ENCODE results near the gene TFG. TPM values are rescaled to one million over a fixed set of nuclear protein-coding genes. Genes with fewer than 3 reads are reported as not detected.
"Not testable (repeated sequence)": the region's sequence is repeated elsewhere in the genome, so short reads cannot be mapped to it uniquely, and the experiment has no call there.

Gene TFG
- total RNA-seq (2014; rRNA removed; shearing (Covaris generic)): 101 and 128 TPM in 2 replicates

DNA sequence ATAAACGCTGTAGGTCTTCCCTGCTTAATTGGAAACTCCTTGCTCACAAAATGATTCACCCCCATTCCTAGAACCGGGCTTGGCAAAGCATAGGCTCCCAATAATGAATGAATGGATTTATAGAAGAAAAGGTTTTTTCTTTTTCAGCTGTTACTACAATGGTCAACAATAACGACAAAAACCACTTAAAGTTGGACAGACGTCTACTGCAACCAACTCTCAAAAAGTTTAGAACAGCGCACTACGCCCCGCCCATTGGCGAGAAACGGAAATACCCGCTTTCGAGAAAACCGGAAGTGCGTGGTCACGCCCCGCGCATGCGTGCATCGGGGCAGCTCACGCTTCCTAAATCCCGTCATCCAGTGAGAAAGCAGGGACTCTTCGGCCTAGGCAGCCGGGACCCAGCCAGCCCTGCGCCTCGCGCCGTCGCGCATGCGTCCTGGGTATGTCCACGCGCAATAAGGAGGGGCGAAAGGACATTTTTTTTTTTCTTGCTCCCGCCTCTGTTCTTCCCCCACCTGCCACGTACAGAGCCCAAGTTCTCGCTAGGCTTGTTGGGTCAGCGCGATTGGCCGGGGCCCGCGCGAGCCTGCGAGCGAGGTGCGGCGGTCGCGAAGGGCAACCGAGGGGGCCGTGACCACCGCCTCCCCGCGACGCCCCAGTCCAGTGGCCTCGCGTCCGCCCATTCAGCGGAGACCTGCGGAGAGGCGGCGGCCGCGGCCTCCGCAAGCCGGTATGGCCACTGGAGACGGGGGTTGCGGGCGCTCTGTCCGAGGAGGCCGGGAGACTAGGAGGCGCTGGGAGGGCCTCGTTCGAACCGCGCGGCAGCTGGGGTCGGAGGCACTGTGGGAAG, at the start of gene TFG:
Gene TFG, plus strand, starts transcription at position 506 of the 853 bp plus-strand sequence. CDS start 4,192 bp downstream, outside the sequence.
- peak; percentile 99 for DNase-seq (ENCODE audit: low spot score)

DNA sequence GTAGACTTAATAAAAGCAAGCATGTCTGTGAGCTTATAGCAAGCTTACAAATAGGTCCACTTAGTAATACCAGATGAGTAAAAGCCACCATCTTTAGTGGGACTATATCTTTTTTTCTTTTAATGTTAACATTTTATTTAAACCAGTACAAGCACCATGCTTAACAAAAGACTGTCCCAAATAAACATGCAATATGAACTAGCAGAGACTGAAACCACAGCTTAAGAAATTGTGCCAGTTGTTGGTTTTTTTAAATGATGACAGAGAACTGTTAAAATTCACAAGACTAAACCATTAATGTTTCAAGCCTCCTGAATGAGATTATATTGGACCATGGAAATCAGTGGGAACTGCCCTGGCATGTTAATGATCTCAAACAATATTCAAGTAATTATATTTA, 48.0 kb upstream of the TFG start:
- DNase-seq (ENCODE audit: low spot score): not testable (repeated sequence)

- DNase-seq (ENCODE audit: low spot score): no peak
Measured at GRCh38 chr3:100662113-100662823, 47.0 kb upstream of the TFG start.

DNA sequence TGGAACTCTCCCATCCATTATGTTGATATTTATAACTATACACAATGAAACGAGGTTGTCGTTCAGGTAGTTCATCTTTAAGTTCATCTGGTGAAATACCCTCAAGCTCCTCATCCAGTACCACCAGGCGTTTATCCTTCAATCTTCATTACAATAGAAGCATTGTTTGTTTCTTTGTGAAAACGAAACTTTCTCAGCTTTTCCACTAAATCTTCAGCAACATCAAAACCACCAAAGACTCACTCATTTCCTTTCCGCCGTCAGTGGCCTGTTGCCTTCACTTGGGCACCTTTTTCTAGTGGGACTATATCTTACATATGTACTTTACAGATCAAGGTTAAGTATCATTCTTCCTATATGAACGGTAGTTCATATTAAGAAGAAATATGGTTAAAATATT, 44.1 kb upstream of the TFG start:
- peak; percentile 28 for DNase-seq (ENCODE audit: low spot score)

GRCh38 chr3:100666699-100667098, 42.6 kb upstream of the TFG start:
- not testable (repeated sequence) for DNase-seq (ENCODE audit: low spot score)

- DNase-seq (ENCODE audit: low spot score): not testable (repeated sequence)
Measured at GRCh38 chr3:100667316-100667715, 42.0 kb upstream of the TFG start.

DNA sequence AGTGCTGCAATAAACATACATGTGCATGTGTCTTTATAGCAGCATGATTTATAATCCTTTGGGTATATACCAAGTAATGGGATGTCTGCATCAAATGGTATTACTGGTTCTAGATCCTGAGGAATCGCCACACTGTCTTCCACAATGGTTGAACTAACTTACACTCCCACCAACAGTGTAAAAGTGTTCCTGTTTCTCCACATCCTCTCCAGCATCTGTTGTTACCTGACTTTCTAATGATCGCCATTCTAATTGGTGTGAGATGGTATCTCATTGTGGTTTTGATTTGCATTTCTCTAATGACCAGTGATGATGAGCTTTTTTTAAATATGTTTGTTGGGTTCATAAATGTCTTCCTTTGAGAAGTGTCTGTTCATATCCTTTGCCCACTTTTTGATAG, 38.3 kb upstream of the TFG start:
- not testable (repeated sequence) for DNase-seq (ENCODE audit: low spot score)

- no peak for DNase-seq (ENCODE audit: low spot score)
Measured at GRCh38 chr3:100681496-100681895, 27.8 kb upstream of the TFG start.

- no peak for DNase-seq (ENCODE audit: low spot score)
Measured at GRCh38 chr3:100682056-100682853, 27.0 kb upstream of the TFG start.

GRCh38 chr3:100682854-100683760, 26.2 kb upstream of the TFG start:
- no peak for DNase-seq (ENCODE audit: low spot score)

- DNase-seq (ENCODE audit: low spot score): no peak
Measured at GRCh38 chr3:100693225-100693624, 16.1 kb upstream of the TFG start.

GRCh38 chr3:100695696-100696095, 13.6 kb upstream of the TFG start:
- no peak for DNase-seq (ENCODE audit: low spot score)

GRCh38 chr3:100696161-100696560, 13.1 kb upstream of the TFG start:
- no peak for DNase-seq (ENCODE audit: low spot score)

DNA sequence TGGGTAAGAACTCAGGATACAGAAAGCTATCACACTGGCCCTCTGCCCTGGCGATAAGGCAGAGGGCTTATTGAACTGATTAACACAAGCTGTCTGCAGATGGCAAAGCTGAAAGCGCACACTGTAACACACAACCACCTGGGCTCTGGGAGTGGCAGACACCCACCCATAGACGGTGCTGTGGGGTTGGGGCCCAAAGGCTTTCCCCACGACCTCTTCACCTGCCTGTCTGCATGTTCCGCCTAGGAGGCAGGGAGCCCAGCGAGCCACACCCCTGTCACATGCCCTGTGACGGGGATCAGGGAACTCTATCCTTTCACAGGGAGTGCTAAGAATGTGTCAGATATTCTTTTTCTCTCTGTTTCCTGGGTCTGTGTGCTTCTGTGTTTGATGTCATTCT, 12.1 kb upstream of the TFG start:
- no peak for DNase-seq (ENCODE audit: low spot score)

GRCh38 chr3:100697723-100698285, 11.5 kb upstream of the TFG start:
- no peak for DNase-seq (ENCODE audit: low spot score)

DNA sequence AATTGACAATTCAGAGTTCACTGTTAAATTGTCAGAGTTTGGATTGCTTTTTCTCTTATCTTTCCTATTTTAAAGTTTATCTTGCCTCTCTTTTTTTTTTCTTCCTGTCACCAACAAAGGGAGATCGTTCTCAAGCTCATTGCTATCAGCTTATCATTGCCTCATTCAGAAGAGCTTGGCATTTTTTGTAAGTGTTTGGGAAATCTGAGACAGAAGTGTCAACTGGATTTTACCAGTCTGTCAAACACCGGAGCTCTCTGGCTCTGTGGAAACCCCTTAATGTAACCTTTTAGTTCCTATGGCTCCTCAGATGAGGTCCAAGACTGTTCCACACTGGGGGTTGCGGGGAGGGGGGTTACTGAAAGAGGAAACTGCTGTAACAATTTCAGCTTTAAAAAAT, 10.6 kb upstream of the TFG start:
- DNase-seq (ENCODE audit: low spot score): no peak

GRCh38 chr3:100700708-100701107, 8.6 kb upstream of the TFG start:
- no peak for DNase-seq (ENCODE audit: low spot score)

DNA sequence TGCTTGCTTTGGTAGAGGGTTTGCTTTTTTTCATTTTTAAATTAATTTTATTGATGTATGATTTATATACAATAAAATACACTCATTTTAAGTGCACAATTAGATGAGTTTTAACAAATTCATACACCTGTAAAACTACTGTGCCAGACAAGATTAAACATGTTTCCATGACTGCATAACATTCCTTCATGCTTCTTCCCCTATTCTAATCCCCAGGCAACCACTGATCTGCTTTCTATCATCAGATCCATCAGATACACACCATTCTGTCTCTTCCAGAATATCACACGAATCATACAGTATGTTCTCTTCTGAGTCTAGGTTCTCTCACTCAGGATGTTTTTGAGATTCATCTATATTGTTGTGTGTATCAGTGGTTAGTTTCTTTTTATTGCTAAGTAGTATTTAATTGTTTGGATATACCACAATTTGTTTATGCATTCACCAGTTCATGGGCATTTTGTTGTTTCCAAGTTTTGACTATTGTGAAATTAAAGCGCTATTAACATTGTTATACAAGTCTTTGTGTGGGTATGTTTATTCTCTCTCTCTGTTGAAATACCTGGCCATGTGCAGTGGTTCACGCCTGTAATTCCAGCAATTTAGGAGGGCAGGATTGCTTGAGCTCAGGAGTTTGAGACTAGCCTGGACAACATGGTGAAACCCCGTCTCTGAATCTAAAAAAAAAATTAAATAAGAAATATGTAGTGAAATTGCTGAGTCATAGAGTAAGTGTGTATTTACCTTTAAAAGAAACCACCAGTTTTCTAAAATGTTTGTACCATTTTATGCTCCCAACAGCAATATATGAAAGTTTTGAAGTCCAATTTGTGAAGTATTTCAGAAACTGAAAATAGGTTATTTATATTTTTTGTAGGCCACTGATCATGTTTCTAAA, 7.0 kb upstream of the TFG start:
- no peak for DNase-seq (ENCODE audit: low spot score)

DNA sequence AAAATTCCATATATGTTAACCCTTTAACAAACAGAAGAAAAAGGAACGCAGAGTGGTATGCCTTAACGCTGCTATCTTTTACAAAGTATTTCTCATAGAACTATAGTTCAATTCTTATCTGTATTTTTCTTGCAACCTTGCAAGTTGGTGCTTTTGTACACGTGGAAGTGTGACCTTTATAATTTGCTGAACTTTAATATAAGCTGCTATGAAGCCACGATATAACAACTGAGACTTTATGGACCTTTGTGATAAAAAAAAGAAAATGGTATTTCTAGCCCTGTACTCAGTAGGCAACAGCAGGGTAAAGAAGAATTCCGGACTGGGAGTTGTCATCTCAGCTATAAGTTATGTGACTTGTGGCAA, 6.3 kb upstream of the TFG start:
- no peak for DNase-seq (ENCODE audit: low spot score)

GRCh38 chr3:100703865-100704264, 5.4 kb upstream of the TFG start:
- no peak for DNase-seq (ENCODE audit: low spot score)
